H1 (cell line): ENCODE measurements around the gene BTBD9. TPM values are rescaled to one million over a fixed set of nuclear protein-coding genes. Genes with fewer than 3 reads are reported as not detected.
A peak's percentile ranks its signal among the peaks of the same experiment; 100 is the strongest.

Experiments
- CTCF ChIA-PET: fragments of 300-600 bp; sonication (Branson Sonifier 250); formaldehyde crosslinking; loops from one replicate; lab custom pipeline; 2021; ENCODE audit not compliant: partially characterized antibody; lab: Charles Lee
- POLR2A ChIA-PET: fragments of 300-600 bp; sonication (Branson Sonifier 250); formaldehyde crosslinking; loops from one replicate; lab custom pipeline; 2021; ENCODE audit warnings: inconsistent platforms; ENCODE audit not compliant: partially characterized antibody; lab: Charles Lee
- DNase-seq, 2 experiments: peaks; one replicate each; pipeline versions ENCODE4 v3.0.0 to v3.0.0-alpha.2; 2010 to 2022; ENCODE audit warnings: low spot score in 2 of 2, low read depth in 1 of 2, mixed read lengths in 1 of 2
- FAIRE-seq: peaks from 2 replicates; lab custom pipeline; 2011; peaks lifted over from hg19 to GRCh38; lab: Jason Lieb, UNC
- H2AFZ ChIP-seq: 2 replicates; pipeline ENCODE4 v1.8.1; 2012; ENCODE audit warnings: low read length, inconsistent platforms
- H2AK5ac ChIP-seq: 2 replicates; pipeline ENCODE4 v1.6.1; 2013; ENCODE audit warnings: low read depth, low read length
- H2BK120ac ChIP-seq: replicated peaks from 2 replicates; pipeline ENCODE3; 2013; ENCODE audit warnings: low read depth, low read length, inconsistent platforms
- H2BK12ac ChIP-seq: 2 replicates; pipeline ENCODE4 v1.6.1; 2013; ENCODE audit warnings: low read depth, low read length
- H2BK15ac ChIP-seq: 2 replicates; pipeline ENCODE4 v1.6.1; 2013; ENCODE audit warnings: low read length
- H2BK20ac ChIP-seq: 2 replicates; pipeline ENCODE4 v1.6.1; 2013; ENCODE audit warnings: low read length
- H2BK5ac ChIP-seq: 2 replicates; pipeline ENCODE4 v1.6.1; 2013; ENCODE audit warnings: low read depth, low read length
- H3K14ac ChIP-seq: 2 replicates; pipeline ENCODE4 v1.6.1; 2013; ENCODE audit warnings: inconsistent platforms; ENCODE audit not compliant: insufficient read length
- H3K18ac ChIP-seq: 2 replicates; pipeline ENCODE4 v1.6.1; 2013; ENCODE audit warnings: low read length; ENCODE audit errors: extremely low read depth
- H3K23ac ChIP-seq: 2 replicates; pipeline ENCODE4 v1.6.1; 2013; ENCODE audit warnings: inconsistent platforms; ENCODE audit not compliant: insufficient read length
- H3K23me2 ChIP-seq: 2 replicates; pipeline ENCODE4 v1.6.1; 2013; ENCODE audit warnings: low read depth, low read length
- H3K27ac ChIP-seq: 2 replicates; pipeline ENCODE4 v1.6.1; 2011; ENCODE audit warnings: low read depth, low read length, inconsistent platforms
- H3K27me3 ChIP-seq, 4 experiments: replicated peaks in 1 of 4; 1 replicate in 1 of 4; 2 replicates in 3 of 4; pipeline versions ENCODE4 v1.6.1 to v1.8.1; 2011 to 2013; ENCODE audit warnings: low read length in 3 of 4, mild to moderate bottlenecking in 3 of 4, inconsistent platforms in 2 of 4, mixed read lengths in 2 of 4, moderate library complexity in 1 of 4; ENCODE audit not compliant: control insufficient read depth in 3 of 4, insufficient read depth in 3 of 4; ENCODE audit errors: extremely low read depth in 1 of 4
- H3K36me3 ChIP-seq, 4 experiments: 2 replicates each; pipeline versions ENCODE4 v1.6.1 to v1.8.1; 2011 to 2013; ENCODE audit warnings: mild to moderate bottlenecking in 4 of 4, low read length in 3 of 4, moderate library complexity in 2 of 4, control low read depth in 1 of 4, inconsistent platforms in 1 of 4; ENCODE audit not compliant: insufficient read depth in 4 of 4, control insufficient read depth in 2 of 4
- H3K4ac ChIP-seq: replicated peaks from 2 replicates; pipeline ENCODE3; 2013; ENCODE audit warnings: low read length, low read depth, mixed read lengths, inconsistent platforms; ENCODE audit not compliant: insufficient read length
- H3K4me1 ChIP-seq, 4 experiments: replicated peaks in 1 of 4; 1 replicate in 1 of 4; 2 replicates in 3 of 4; pipeline versions ENCODE4 v1.6.1 to v1.8.1; 2011 to 2013; ENCODE audit warnings: low read length in 3 of 4, inconsistent platforms in 2 of 4, mixed read lengths in 1 of 4; ENCODE audit not compliant: insufficient read depth in 4 of 4, control insufficient read depth in 3 of 4
- H3K4me2 ChIP-seq, 2 experiments: 2 replicates each; pipeline versions ENCODE4 v1.6.1 to v1.8.1; 2011 to 2013; ENCODE audit warnings: low read depth in 2 of 2, low read length in 2 of 2, control low read depth in 1 of 2, inconsistent platforms in 1 of 2, mild to moderate bottlenecking in 1 of 2; ENCODE audit not compliant: insufficient read depth in 1 of 2
- H3K4me3 ChIP-seq, 4 experiments: fragments of 200-600, 300-600 bp in 1 of 4; sonication (generic), shearing (Covaris generic), sonication (Bioruptor Twin) in 1 of 4; 2 replicates each; pipeline versions ENCODE4 v1.5.1 to v1.8.1; 2011 to 2016; ENCODE audit warnings: low read length in 4 of 4, low read depth in 3 of 4, control low read depth in 2 of 4, inconsistent platforms in 2 of 4, mild to moderate bottlenecking in 2 of 4, mixed read lengths in 1 of 4, moderate library complexity in 1 of 4; ENCODE audit not compliant: insufficient read depth in 2 of 4; ENCODE audit errors: extremely low read depth in 1 of 4
- H3K56ac ChIP-seq: replicated peaks from 2 replicates; pipeline ENCODE3; 2013; ENCODE audit warnings: low read depth, mild to moderate bottlenecking, mixed read lengths, low read length, inconsistent platforms; ENCODE audit not compliant: insufficient read length
- H3K79me1 ChIP-seq: 2 replicates; pipeline ENCODE4 v1.6.1; 2013; ENCODE audit warnings: low read depth, low read length, control low read depth
- H3K79me2 ChIP-seq, 2 experiments: 2 replicates each; pipeline versions ENCODE4 v1.6.1 to v1.8.1; 2012 to 2013; ENCODE audit warnings: low read length in 2 of 2, mild to moderate bottlenecking in 2 of 2, inconsistent platforms in 1 of 2; ENCODE audit not compliant: insufficient read depth in 2 of 2, control insufficient read depth in 1 of 2
- H3K9ac ChIP-seq, 4 experiments: replicated peaks in 1 of 4; 1 replicate in 1 of 4; 2 replicates in 3 of 4; pipeline versions ENCODE4 v1.6.1 to v1.8.1; 2011 to 2013; ENCODE audit warnings: low read depth in 3 of 4, low read length in 3 of 4, control low read depth in 2 of 4, mild to moderate bottlenecking in 2 of 4, moderate library complexity in 2 of 4, inconsistent platforms in 1 of 4; ENCODE audit errors: extremely low read depth in 1 of 4
- H3K9me3 ChIP-seq, 2 experiments: 2 replicates each; pipeline versions ENCODE4 v1.6.1 to v1.8.1; 2012 to 2013; ENCODE audit warnings: mild to moderate bottlenecking in 2 of 2, moderate library complexity in 2 of 2, control low read depth in 1 of 2, inconsistent platforms in 1 of 2, low read depth in 1 of 2, low read length in 1 of 2, mixed read lengths in 1 of 2; ENCODE audit not compliant: insufficient read depth in 2 of 2
- H4K20me1 ChIP-seq, 2 experiments: replicated peaks in 1 of 2; 2 replicates each; pipeline versions ENCODE3 to v1.8.1; 2011 to 2013; ENCODE audit warnings: inconsistent platforms in 2 of 2, low read length in 2 of 2, mild to moderate bottlenecking in 1 of 2; ENCODE audit not compliant: insufficient read depth in 2 of 2, control insufficient read depth in 1 of 2
- H4K5ac ChIP-seq: 2 replicates; pipeline ENCODE4 v1.6.1; 2013; ENCODE audit warnings: low read length, low read depth, mixed read lengths, inconsistent platforms; ENCODE audit not compliant: insufficient read length
- H4K8ac ChIP-seq: 2 replicates; pipeline ENCODE4 v1.8.0; 2013; ENCODE audit warnings: mild to moderate bottlenecking, moderate library complexity, low read length, inconsistent platforms; ENCODE audit not compliant: insufficient read depth; ENCODE audit errors: extremely low read depth
- H4K91ac ChIP-seq: replicated peaks from 2 replicates; pipeline ENCODE3; 2013; ENCODE audit warnings: low read length, mixed read lengths, inconsistent platforms; ENCODE audit not compliant: insufficient read length
- ATF2 ChIP-seq: IDR thresholded peaks from 2 replicates; pipeline ENCODE4 v1.6.1; 2012; ENCODE audit warnings: low read length, inconsistent platforms
- MAX ChIP-seq: IDR thresholded peaks from 2 replicates; pipeline ENCODE4 v1.6.1; 2012; ENCODE audit warnings: inconsistent platforms
- WGBS, 2 experiments: shearing (Covaris generic) in 1 of 2; methylation state at CpG; one replicate each; pipeline versions ENCODE4 v1.1.6 to v1.1.7; 2013 to 2015; ENCODE audit warnings: low lambda C conversion rate in 2 of 2, mixed read lengths in 2 of 2, inconsistent platforms in 1 of 2, low coverage in 1 of 2, missing lambda C conversion rate in 1 of 2; ENCODE audit not compliant: insufficient replicate concordance in 2 of 2, insufficient coverage in 1 of 2, insufficient read length in 1 of 2; ENCODE audit errors: extremely low coverage in 1 of 2, missing lambda C conversion rate in 1 of 2; 5-methylcytosine and 5-hydroxymethylcytosine counted together
- polyA plus RNA-seq, 7 experiments: library from polyadenylated mRNA; depleted of rRNA in 3 of 7; stranded (reverse) in 5 of 7; unstranded in 2 of 7; fragments of >200 nt in 5 of 7; fragments of 200-250 nt in 2 of 7; gene quantifications; 1 replicate in 5 of 7; 2 replicates in 1 of 7; 4 replicates in 1 of 7; pipeline versions ENCODE4 v1.2.1 to v1.2.3, GENCODE V29; 2011 to 2013; ENCODE audit warnings: missing spikeins in 2 of 7, mixed read lengths in 2 of 7
- total RNA-seq: library from RNA; stranded (reverse); fragmentation: NEBNext Ultra II Directional; extraction: Animal tissue kit (Norgen Biotek cat#: 25700); gene quantifications from 2 replicates; pipeline ENCODE4 v1.2.1, GENCODE V29; 2021

The BTBD9 gene
- total and polyA plus RNA-seq, 2 of the 8 experiments (the other 6 are each of a cell fraction or from before 2014, with no cell fraction given) = 0.92 to 4.1 TPM

DNA sequence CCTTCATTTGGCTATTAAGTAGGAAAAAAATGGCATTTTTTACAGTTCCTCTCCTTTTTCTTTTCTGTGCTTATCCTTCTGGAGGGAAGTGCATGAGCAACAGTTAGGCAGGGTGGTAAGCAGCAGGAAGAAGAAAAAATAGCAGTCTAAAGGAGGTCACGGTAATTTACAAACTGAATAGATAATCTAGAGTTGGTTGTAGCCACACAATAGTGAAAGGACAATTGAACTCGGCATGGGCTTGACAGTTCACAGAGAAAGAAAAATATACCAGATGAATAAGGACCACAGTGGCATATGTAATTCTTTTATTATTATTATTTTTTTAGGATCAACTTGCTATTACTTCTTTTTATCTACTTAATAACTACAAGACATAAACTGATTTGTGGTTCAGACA, 358.6 kb downstream of the BTBD9 start:
- H3K18ac ChIP-seq = no peak overlapping the region
- no peak overlapping the region for H3K23ac ChIP-seq
- no peak overlapping the region for H3K14ac ChIP-seq
- no peak overlapping the region for H2BK5ac ChIP-seq
- no peak overlapping the region for H3K56ac ChIP-seq
- no peak overlapping the region for H2AFZ ChIP-seq
- no peak overlapping the region for H4K8ac ChIP-seq
- no peak overlapping the region for H4K5ac ChIP-seq
- H3K27ac ChIP-seq = no peak overlapping the region
- ChIA-PET CTCF (interaction anchor here (1.0 to 3.4 kb wide), 2 partner anchors 8 to 75 kb away, joined by 4 to 19 read pairs; no protein-coding TSS in a partner anchor), POLR2A (no interaction called here)
- H3K4me1 ChIP-seq = peaks cover 0 to 10% (median 1%) of the 10 kb centered on the region in 4 experiments; a peak in 2 of 7 replicates
- peak overlapping the region in 1 of 2 experiments; percentile 20; a peak in 1 of 4 replicates for H3K4me2 ChIP-seq
- H2BK120ac ChIP-seq = no peak overlapping the region
- no peak overlapping the region for H2BK20ac ChIP-seq
- H3K23me2 ChIP-seq = no peaks in the 10 kb centered on the region
- no peaks in the 10 kb centered on the region for H4K20me1 ChIP-seq
- H2BK12ac ChIP-seq = no peak overlapping the region
- no peak overlapping the region for H3K4ac ChIP-seq
- FAIRE-seq = no peak
- H3K9me3 ChIP-seq = no peaks in the 10 kb centered on the region
- no peaks in the 10 kb centered on the region for H3K79me2 ChIP-seq
- WGBS, 2 experiments = 58% methylated on average over 2 of the region's 2 CpGs; no CpG with 5 or more reads in 1 of the 2 experiments
- no peak overlapping the region for H2AK5ac ChIP-seq
- no peak overlapping the region for H4K91ac ChIP-seq
- no peak for DNase-seq
- no peak overlapping the region for H3K4me3 ChIP-seq
- H3K36me3 ChIP-seq = no peaks in the 10 kb centered on the region
- H3K27me3 ChIP-seq = peaks cover 0 to 1% (median 0%) of the 10 kb centered on the region in 4 experiments; a peak in 1 of 7 replicates
- no peak overlapping the region for H3K9ac ChIP-seq
- no peaks in the 10 kb centered on the region for H3K79me1 ChIP-seq
- H2BK15ac ChIP-seq = no peak overlapping the region
- TF ChIP-seq ATF2 = no peak
- TF ChIP-seq MAX = no peak
